ENCODE measurements around the gene TEKTIP1. TPM values are rescaled to one million over a fixed set of nuclear protein-coding genes. Genes with fewer than 3 reads are reported as not detected.
A peak's percentile ranks its signal among the peaks of the same experiment; 100 is the strongest.
"Not testable (repeated sequence)": the region's sequence is repeated elsewhere in the genome, so short reads cannot be mapped to it uniquely, and the experiment has no call there.

Gene TEKTIP1
- total RNA-seq, 1 donor from 2014 or later: 10.3 TPM

DNA sequence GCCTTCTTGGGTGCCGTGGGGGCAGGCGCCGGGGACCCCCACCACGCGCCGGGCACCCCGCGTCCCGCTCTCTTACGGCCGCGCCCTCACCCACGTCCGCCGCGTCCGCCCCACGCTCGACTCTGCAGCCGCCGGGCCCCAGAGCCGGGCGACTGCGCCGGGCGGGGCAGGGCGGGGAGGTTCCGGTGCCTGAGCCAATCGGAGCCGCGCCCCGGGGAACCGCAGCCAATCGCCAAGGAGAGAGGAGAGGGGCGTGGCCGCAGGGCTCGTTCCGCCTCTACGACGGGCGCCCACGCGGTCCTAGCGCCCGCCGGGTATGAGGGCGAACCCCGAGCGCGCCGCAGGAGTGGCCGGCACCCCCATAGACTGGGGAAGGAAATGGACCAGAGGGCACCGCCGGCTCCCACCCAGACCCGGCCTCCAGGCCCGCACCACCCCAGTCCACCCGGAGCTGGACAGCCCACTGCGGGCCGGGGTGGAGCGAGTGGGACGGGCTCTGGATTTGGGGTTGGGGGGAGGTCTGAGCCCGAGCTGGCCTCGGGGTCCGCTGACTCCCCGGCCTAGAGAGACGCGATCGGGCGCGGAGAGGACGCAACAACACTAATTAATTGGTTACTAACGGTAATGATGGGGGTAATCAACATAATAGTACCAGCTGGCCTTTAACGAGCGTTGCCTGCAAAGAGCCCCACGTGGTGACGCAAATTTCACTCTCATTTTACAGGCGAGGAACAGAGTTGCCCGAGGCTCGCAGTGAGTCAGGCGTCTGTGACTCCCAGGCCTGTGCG, 18.7 kb downstream of the TEKTIP1 start, which contains the start of gene MFSD12:
MFSD12 (minus strand) TSS at position 126 of the 788 bp plus-strand sequence. CDS start 183 bp downstream, outside the sequence.
- DNase-seq (ENCODE audit: low spot score): peak; percentile 94

DNA sequence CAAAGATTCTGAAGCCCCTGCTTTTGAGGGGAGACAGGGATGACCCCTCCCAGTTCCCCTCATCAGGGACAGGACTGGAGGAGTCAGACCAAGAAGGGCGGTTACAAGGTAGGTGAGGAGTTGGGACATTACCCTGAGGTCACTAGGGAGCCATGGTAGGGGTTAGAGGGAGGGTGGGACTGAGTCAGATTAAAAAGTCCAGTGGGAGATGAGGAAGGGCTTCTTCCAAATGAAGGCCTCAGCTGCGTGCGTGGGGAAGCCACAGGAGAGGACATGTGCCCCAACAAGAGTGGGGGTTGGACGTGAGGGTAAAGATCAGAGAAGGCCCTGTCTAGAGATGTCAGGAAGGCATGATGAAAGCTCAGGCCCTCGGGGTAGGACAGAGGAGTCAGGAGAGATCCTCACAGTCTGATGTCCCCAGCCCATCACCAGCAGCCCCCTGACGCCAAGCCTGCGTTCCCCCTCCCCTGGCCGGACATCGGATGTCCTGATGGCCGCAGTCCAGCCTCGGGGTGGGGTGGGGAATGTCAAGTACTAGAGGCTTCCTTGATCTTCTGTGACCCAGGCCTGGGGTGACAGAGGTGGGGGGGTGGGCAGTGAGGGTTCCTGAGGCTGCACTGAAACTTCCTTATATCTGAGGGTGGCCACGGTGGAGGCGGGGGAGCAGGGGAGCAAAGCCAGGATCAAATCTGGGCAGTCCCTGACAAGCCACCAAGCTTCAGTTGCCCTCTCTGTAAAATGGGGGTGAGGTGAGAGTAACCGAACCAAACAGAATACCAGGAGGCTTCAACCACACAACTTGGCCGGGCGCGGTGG, 24.9 kb downstream of the TEKTIP1 start:
- DNase-seq (ENCODE audit: low spot score): no peak

DNA sequence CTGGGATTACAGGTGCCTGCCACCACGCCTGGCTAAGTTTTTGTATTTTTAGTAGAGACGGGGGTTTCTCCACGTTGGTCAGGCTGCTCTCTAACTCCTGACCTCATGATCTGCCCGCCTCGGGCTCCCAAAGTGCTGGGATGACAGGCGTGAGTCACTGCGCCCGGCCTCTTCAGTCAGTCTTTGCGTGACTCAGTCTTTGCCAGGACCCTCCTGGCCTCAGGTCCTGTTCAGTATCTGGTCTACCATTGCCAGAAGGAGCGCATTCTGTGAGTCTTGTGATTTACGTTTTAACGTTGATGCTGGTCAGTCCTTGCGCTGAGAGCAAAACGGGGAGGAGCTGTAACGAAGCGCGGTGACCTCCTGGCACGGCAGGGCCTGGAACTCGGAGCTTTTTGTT, 26.2 kb downstream of the TEKTIP1 start:
- DNase-seq (ENCODE audit: low spot score): no peak

DNA sequence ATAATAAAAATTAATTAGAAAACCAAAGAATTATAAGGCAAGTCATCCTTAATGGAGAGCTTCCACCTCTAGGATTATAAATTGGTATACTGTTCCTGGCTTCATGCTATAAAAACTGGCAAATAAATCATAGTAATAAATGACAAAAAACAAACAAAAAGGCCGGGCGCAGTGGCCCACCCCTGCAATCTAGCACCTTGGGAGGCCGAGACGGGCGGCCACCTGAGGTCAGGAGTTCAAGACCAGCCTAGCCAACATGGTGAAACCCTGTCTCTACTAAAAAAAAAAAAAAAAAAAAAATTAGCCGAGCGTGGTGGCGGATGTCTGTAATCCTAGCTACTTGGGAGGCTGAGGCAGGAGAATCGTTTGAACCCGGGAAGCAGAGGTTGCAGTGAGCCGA, 31.1 kb downstream of the TEKTIP1 start:
- DNase-seq (ENCODE audit: low spot score): not testable (repeated sequence)

DNA sequence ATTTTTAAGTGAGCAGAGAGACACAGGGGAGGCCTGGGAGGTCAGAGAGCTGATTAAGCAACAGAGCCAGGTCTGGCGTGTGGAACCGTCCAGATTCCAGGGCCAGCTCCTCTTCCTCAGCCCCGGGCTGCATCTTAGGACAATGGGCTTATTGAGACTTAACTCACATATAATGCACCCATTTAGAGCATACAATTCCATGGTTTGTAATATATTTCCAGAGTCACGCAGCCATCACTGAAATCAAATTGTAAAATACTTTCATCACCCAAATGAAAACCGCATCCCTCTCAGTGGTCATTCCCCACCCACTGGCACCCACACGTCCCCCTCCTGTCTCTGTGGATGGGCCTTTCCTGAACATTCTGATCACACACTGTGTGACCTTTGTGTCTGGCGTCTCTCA, 31.6 kb downstream of the TEKTIP1 start:
- DNase-seq (ENCODE audit: low spot score): no peak

DNA sequence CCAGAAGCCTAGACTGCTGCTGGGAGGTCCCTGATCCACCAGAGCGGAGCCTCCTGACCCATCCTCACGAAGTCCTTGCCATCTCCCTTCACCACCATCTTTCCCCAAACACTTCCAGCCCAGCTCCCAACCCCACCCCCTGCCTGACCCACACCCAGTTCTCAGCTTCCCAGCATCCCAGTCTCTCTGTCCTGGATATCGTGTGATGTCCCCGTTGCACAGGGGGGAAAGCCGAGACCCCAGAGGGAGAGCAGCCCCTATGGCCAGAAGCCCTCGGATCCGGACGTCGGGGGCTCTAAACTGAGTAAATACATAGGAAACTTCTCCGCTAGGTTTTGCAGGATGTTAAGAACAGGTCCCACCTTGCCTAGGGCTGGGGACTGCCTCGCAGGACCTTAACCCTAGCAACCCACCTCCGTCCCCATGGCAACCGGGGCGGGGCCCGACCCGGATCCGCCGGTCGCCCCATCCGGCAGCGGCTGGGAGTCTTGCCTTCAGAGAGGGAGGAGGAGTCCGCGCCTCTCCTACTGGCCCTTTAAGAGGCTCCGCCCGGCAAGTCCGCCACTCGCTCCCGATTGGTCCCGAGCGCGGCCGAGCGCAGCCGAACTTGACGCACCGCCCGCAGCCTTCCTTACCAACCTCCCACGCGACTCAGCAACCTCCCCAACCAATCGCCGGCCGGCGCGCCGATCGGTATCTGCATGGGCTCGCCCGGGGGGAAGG, 33.3 kb downstream of the TEKTIP1 start:
- DNase-seq (ENCODE audit: low spot score): peak; percentile 100

DNA sequence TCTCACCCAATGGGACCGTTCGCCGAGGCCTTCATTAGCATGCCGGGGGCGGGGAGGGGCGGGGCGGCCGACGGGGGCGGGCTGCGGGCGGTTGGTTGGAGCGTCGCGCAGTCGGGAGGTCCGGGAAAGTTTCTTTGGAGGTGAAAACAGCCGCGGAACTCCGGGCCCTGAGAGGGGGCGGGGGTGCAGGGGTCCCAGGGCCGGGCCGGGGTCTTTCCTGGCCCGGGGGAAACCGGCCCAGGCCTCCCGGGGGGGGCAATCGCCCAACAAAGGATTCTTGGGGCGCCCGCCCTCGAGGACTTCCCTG, 33.8 kb downstream of the TEKTIP1 start, which contains the start of gene HMG20B:
HMG20B (plus strand) TSS at position 90 of the 307 bp plus-strand sequence. CDS start 366 bp downstream, outside the sequence.
- DNase-seq (ENCODE audit: low spot score): no peak

DNA sequence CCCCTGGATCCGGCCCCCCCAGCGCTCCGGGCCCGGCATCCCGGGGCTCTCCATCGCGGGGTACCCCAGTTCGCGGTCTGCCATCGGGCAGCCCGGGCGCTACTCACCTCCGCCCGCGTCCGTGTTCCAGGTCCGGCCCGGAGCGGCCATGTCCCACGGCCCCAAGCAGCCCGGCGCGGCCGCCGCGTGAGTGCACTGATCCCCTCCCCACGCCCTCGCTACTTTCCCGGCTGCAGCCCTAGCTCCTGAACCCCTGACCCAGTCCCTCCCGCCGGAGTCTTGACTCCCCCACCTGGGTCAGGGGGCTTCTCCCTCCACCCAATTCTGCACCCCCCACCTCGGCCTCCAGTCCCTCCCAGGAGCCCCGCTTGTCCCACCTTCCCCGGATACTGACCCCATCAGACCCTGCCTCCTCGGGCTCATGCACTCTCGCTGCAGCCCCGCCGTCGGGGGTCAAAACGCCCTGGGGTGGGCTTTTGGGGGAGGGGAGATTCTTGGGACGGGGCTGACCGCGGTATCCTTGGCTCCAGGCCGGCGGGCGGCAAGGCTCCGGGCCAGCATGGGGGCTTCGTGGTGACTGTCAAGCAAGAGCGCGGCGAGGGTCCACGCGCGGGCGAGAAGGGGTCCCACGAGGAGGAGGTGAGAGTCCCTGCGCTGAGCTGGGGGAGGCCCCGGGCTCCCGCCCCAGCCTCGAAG, 34.3 kb downstream of the TEKTIP1 start:
- no peak for DNase-seq (ENCODE audit: low spot score)

DNA sequence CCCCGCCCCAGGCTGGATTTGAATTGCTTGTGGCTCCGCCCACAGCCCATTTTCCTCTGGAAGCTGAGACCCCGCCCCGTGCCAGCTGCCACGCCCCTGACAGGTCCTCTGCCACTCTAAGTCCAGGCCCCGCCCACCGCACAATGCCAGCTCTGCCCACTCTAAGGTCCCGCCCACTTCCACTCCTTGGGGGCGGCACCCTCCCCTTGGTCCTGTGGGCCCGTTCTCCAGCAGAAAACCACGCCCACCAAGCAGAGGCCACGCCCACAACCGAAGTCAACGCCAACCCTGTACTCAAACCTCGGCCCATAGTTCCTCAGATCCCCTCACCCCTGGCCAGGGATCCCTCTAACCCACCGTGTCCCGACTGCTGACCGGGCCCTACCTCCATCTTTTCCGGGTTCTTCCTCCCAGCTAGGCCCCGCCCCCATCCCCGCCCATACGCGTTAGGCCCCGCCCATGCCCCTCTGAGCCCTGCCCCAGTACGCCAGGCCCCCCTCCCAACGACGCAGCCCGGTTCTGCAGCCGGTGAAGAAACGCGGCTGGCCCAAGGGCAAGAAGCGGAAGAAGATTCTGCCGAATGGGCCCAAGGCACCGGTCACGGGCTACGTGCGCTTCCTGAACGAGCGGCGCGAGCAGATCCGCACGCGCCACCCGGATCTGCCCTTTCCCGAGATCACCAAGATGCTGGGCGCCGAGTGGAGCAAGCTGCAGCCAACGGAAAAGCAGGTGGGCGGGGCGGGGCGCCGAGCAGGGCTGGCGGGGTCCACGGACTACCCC, 35.1 kb downstream of the TEKTIP1 start:
- DNase-seq (ENCODE audit: low spot score): peak; percentile 80

DNA sequence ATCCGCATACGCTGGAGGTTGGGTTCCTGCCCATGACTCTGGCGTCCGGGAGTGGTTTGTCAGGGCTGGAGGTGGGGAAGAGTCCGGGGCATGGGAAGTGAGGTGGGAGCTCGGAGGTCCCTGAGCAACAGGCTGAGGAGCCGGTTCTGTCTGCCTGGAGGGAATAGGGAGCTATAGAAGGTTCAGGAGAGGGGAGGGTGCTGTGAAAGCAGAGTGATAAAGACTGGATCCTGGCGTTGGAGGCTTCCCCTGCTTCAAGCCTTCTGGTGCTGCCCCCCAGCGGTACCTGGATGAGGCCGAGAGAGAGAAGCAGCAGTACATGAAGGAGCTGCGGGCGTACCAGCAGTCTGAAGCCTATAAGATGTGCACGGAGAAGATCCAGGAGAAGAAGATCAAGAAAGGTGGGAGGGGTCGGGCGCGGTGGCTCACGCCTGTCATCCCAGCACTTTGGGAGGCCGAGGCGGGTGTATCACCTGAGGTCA, 36.3 kb downstream of the TEKTIP1 start:
- no peak for DNase-seq (ENCODE audit: low spot score)

DNA sequence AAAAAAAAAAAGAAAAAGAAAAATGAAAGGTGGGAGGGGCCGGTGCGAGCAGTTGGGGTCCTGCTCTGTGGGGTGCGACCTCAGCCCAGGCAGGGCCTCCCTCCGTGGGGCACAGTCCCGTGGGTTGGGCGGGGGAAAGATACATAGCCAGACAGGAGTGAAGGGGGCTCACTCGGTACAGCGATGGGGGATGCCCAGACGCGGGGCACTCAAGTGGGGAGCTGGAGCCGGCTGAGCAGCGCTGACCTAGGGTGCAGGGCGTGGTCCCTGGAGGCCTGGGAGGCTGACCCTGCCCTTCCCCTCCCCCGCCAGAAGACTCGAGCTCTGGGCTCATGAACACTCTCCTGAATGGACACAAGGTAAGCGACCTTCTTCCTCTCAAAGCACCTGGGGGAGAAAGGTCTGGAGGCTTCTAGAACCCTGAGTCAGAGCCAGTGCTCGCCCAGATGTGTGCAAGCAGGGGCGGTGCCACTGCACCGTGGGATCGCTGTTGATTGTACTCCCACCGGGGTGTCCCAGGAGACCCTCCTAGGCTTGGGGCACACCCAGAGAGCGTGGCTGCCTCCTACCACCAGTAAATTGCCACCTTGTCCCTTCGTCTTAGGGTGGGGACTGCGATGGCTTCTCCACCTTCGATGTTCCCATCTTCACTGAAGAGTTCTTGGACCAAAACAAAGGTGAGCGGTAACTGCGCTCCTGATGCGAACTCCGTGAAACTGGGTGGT, 37.1 kb downstream of the TEKTIP1 start:
- no peak for DNase-seq (ENCODE audit: low spot score)

DNA sequence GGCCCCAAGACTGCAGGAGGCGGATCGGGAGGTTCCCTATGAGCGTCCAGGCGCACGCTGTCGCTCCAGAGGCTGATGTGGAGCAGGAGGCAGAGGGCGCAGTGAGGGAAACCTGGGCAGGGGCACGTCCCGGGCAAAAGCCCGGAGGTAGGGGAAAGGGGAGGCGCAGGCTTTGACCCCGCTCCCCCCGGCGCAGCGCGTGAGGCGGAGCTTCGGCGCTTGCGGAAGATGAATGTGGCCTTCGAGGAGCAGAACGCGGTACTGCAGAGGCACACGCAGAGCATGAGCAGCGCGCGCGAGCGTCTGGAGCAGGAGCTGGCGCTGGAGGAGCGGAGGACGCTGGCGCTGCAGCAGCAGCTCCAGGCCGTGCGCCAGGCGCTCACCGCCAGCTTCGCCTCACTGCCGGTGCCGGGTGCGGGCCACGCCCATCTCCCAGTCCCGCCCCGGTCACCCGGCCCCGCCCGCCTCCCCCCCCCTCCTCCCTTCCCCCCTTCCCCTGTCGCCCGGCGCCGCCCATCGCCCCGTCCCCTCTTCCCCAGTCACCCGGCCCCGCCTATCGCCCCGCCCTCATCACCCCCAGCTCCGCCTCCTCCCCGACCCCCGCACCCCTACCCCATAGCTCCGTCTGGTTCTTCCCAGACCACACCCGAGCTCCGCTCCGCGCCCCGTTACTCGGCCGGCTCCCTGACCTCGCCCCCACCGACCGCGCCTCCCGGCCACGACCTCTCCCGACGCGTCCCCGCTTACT, 37.9 kb downstream of the TEKTIP1 start:
- peak; percentile 50 for DNase-seq (ENCODE audit: low spot score)

DNA sequence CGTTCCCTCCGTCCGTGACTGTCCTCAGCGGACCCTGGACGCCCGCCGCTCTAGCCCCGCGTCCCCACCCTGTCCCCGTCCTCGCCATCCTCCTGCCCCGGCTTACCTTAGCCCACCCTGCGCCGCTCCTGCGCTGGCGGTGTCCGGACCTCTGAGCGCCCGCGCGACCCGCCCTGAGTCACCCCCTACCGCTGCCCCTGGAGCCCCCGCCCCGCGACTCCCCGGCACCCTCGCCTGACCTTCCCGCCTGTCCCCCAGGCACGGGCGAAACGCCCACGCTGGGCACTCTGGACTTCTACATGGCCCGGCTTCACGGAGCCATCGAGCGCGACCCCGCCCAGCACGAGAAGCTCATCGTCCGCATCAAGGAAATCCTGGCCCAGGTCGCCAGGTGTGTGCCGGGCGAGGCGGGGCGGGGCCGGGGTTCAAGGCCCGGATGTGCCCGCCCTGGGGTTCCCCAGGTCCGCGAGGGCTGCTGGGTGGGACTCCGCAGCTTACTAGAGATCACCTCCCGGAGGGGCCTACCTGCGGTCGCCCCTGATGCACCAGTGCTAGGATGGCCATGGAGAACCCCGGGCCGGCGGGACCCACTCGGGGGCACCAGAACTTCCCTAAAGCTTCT, 38.9 kb downstream of the TEKTIP1 start:
- DNase-seq (ENCODE audit: low spot score): no peak

DNA sequence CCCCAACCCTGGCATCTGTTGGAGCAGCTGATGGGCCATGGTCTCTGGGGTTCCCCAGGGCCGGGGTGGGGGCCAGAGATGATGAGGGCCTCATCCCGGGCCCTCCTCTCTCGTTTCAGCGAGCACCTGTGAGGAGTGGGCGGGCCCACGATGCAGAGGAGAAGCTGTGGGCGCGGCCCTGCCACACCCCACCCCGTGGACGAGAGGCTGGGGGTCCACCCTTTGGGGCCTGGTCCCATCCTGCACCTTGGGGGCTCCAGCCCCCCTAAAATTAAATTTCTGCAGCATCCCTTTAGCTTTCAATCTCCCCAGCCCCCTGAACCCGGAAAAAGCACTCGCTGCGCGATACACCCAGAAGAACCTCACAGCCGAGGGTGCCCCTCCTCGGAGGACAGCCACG, 39.4 kb downstream of the TEKTIP1 start:
- DNase-seq (ENCODE audit: low spot score): no peak

DNA sequence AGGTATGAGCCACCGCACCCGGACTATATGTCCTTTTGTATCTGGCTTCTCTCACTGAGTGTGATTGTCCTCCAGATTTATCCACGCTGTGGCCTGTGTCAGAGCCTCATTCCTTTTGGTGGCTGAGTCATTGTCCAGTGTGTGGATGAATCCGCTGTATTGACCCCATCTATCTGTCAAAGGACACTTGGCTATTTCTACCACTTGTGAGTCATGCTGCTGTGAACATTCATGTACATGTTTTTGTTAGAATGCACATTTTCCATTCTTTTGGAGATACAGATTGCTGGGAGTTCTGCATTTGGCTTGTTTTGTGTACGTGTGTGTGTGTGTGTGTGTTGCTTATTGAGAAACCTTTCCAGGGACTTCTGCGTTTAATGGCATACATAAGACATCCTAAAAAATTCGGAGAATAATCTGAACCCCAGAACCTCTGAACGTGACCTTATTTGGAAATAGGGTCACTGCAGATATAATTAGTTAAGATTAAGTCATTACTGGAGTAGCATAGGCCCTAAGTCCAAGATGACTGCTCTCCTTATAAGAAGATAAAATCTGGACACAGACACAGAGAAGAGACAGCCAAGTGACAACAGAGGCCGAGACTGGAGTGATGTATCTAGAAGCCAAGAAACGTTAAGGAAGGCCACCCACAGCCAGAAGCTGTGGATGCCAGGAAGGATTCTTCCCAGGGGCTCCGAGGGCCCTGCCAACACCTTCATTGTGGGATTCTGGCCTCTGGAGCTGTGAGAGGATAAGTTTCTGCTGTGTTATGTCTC, 41.4 kb downstream of the TEKTIP1 start:
- no peak for DNase-seq (ENCODE audit: low spot score)

DNA sequence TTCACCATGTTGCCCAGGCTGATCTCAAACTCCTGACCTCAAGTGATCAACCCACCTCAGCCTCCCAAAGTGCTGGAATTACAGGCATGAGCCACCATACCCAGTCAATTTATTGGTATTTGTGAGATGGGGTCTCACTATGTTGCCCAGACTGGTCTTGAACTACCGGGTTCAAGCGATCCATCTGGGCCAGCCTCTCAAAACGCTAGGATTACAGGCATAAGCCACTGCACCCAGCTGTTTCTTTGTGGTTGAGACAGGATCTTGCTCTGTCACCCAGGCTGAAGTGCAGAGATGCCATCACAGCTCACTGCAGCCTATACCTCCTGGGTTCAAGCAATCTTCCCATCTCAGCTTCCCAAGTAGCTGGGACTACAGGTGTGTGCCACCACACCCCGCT, 42.8 kb downstream of the TEKTIP1 start:
- DNase-seq (ENCODE audit: low spot score): not testable (repeated sequence)

DNA sequence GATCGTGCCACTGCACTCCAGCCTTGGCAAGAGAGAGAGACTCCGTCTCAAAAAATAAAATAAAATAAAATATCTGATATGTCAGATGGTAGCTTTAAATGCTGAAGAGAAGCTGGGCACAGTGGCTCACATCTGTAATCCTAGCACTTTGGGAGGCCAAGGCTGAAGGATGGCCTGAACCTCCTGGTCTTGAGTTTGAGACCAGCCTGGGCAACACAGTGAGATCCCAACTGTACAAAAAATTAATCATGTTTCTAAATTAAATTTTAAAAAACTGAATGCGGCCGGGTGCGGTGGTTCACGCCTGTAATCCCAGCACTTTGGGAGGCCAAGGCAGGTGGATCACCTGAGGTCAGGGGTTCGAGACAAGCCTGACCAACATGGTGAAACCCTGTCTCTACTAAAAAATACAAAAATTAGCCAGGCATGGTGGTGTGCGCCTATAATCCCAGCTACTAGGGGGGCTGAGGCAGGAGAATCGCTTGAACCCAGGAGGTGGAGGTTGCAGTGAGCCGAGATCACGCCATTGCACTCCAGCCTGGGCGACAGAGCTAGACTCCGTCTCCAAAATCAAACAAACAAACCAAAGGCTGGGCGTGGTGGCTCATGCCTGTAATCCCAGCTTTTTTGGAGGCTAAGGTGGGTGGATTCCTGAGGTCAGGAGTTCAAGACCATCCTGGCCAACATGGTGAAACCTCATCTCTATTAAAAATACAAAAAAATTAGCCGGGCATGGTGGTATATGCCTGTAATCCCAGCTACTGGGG, 45.2 kb downstream of the TEKTIP1 start:
- not testable (repeated sequence) for DNase-seq (ENCODE audit: low spot score)

Data from mucosa of gallbladder (tissue), 1 donor.